Gastroesophageal sphincter (tissue), 3 donors: ENCODE results near the gene DOK5.

Experiments used
- POLR2A ChIP-seq, 2 donors: fragments of 450-650 bp; IDR thresholded peaks; one replicate each; pipeline ENCODE4 v1.6.1; 2017; ENCODE audit warnings: antibody characterized with exemption in 2 of 2, mild to moderate bottlenecking in 2 of 2, moderate library complexity in 1 of 2
- POLR2AphosphoS5 ChIP-seq: sonication (generic); formaldehyde crosslinking; IDR thresholded peaks from one replicate; pipeline ENCODE4 v1.6.1; 2017; ENCODE audit warnings: antibody characterized with exemption
- TF ChIP-seq, protein P1 (sequence below), 4 experiments: fragments of 200-600 bp in 2 of 4; fragments of 450-650 bp in 2 of 4; sonication (generic) in 1 of 4; IDR thresholded peaks; one replicate each; pipeline ENCODE4 v1.5.1; 2017 to 2019; ENCODE audit warnings: antibody characterized with exemption in 4 of 4, mild to moderate bottlenecking in 2 of 4, moderate library complexity in 2 of 4

DNA sequence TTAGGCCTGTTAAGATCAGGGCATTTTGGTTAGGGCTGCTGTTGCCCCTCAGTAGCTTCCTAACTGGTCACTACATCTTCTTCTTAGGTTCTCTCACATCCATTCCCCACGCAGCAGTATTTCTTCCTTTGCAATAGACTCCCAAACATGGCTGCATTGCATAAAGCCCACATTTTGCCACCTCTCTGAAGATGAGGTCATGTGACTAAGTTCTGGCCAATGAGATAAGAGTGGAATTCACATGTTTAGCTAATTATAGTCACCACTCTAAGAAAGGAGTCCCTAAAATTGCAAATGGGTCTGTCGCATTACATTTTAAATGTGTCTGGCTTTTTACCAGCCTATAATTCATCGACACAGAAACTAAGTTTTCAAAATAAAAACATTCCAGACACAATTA is 9.3 kb upstream of the DOK5 start:
- TF ChIP-seq, protein P1, sequence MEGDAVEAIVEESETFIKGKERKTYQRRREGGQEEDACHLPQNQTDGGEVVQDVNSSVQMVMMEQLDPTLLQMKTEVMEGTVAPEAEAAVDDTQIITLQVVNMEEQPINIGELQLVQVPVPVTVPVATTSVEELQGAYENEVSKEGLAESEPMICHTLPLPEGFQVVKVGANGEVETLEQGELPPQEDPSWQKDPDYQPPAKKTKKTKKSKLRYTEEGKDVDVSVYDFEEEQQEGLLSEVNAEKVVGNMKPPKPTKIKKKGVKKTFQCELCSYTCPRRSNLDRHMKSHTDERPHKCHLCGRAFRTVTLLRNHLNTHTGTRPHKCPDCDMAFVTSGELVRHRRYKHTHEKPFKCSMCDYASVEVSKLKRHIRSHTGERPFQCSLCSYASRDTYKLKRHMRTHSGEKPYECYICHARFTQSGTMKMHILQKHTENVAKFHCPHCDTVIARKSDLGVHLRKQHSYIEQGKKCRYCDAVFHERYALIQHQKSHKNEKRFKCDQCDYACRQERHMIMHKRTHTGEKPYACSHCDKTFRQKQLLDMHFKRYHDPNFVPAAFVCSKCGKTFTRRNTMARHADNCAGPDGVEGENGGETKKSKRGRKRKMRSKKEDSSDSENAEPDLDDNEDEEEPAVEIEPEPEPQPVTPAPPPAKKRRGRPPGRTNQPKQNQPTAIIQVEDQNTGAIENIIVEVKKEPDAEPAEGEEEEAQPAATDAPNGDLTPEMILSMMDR (IDR thresholded peaks at IDR 0.05): no peak
- TF ChIP-seq POLR2A (IDR thresholded peaks at IDR 0.05) (no peak), POLR2AphosphoS5 (no peak)
